Measurements from ENCODE around the gene TNFRSF4.

Gene TNFRSF4

DNA sequence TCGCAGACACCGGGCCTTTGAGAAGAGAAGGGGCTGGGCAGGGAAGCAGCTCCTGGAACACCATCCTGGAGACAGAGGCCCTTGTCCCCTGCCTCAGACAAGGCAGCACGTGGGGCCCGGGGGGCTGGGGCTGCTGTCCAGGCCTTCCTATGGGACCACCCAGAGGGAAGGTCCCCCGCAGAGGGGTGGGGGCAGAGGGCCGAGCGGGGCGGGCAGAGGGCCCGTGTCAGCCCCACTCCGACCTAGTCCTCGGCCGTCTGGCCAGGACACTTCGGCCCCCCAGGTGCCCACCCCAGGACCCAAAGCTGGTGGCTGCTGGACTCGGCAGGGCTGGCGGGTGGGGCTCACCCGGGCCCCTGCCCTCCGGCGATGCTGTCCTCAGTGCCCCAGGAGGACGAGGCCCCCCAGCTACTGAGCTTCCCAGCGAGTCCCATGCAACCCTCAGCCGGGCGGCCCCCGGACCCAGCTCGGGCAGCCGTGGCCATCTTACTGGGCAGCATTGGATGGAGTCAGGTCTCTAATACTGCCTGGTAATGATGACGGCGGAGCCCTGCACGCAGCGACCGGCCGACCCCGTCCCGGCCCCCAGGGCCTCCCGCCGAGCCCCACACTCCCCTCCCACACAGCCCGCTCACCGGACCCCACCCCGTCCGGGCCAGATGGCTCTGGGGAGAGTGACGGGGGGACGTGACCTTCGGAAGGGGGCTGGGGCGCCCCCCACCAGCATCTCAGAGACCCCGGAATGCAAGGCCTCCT lies 47.1 kb downstream of the TNFRSF4 start:
- DNase-seq = no peak

DNA sequence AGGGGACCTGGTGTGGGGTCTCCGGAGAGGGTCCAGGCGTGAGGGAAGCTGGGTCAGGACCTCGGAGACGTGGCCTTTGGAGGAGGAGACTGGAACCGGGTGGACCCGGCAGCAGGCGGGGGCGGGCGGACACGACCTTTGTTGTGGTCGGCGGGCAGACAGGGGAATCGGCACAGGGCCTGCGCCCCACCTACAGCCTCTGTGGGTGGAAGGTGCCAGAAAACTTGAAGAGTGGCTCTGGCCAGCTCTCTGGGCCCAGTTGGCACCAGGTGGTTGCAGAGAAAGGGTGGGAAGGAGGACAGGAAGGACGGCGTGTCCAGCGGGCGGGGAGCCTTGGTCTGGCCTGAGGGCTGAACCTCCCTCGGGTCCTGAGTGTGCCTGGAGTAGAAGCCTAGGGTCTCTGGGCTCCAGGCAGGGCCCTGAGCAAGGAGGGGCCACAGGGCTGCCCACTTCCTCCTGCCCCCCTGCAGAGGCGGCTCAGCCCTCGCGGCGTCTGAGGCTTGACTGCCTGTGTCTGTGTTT lies 48.0 kb downstream of the TNFRSF4 start:
- no peak for DNase-seq

DNA sequence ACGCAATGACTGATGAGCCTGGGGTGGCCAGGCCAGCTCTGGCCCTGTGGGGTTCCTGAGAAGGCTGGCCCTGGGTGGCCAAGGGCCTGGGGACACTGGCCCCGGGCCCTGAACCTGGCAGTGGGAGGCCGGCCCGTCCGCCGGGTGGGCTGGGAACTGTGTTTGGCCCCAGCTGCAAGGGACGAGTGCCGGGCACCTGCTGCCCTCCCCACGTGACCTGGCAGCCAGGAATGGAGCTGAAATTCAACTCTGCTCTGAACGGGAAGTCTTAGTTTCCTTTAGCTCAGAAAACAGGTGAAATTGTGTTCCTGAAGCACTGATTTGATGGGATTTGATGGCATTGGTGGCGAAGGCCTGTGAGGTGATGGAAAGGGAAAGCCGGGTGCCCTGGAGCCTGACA lies 48.5 kb downstream of the TNFRSF4 start:
- DNase-seq = no peak

DNA sequence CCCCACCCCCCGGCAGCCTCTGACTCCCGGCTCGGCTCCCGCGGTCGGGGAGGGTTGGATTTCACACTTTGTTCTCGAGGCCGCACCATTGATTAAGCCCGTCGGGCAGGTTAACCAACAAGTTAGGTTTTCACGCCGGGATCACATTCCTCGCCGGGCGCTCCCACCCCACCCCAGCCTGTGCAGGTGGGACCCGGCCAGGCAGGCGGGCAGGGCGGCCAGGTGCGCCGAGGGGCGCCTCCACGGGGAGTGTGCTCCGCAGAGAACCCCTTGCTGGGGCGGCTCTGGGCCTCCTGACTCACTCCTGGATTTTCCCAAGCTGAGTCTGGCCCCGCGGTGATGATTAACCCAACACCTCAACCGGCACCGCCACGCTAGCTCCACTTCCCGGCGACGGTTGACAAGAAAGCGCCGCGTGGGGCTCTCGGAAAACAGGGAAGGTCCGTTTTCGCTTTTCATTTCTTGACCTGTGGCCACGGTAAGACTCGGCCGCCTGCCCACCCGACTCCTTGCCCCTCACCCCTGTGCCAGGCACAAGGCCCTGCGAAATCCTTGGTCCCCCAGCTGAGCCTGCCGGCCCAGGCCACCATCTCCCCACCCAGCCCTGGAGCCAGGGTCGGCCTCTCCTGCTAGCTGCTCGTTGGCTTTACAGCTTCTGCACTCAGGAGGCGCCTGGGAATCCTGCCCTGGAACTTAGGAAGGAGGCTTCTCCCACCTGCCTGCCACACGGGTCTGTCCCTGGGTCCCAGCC lies 49.1 kb downstream of the TNFRSF4 start:
- no peak for DNase-seq

DNA sequence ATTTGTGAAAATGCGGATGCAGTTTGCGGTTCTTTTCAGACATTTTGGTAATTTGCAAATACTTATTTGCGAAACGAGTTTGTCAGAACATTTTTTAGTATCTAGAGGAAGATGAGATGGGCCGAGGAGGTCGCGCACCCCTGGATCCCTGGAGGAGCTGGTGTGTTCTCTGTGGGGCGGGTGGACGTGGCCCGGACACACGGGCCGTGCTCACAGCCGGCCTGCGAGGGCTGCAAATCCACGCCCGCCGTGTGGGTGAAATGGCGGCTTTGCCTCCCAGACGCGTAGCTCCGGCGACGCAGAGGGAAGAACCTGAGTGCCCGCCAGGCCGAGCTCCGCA lies 49.6 kb downstream of the TNFRSF4 start:
- DNase-seq = no peak

DNA sequence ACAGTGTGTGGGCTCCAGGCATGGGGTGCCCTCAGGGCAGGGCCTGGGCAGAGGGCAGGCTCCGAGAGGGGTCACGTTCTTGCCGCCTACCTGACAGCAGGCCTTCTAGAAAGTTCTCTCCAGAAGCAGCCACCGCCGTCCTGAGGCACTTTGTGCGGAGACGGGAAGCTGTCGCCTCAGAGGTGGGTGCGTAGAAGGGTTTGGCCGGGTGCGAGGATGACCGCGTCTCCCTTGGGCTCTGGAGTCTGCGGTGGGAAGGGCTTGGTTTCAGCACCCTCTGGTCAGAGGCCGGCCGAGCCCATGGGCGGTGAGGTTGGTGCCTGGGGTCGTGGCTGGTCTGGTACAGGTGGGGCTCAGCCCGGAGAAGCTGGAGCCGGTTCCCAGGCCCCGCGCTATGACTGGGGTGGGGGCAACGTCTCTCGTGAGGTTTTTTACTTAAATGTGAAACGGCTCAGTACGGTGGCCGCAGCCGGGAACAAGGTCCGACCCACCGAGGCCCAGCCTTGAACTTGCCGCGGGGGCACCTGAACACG lies 50.3 kb downstream of the TNFRSF4 start:
- DNase-seq = no peak

DNA sequence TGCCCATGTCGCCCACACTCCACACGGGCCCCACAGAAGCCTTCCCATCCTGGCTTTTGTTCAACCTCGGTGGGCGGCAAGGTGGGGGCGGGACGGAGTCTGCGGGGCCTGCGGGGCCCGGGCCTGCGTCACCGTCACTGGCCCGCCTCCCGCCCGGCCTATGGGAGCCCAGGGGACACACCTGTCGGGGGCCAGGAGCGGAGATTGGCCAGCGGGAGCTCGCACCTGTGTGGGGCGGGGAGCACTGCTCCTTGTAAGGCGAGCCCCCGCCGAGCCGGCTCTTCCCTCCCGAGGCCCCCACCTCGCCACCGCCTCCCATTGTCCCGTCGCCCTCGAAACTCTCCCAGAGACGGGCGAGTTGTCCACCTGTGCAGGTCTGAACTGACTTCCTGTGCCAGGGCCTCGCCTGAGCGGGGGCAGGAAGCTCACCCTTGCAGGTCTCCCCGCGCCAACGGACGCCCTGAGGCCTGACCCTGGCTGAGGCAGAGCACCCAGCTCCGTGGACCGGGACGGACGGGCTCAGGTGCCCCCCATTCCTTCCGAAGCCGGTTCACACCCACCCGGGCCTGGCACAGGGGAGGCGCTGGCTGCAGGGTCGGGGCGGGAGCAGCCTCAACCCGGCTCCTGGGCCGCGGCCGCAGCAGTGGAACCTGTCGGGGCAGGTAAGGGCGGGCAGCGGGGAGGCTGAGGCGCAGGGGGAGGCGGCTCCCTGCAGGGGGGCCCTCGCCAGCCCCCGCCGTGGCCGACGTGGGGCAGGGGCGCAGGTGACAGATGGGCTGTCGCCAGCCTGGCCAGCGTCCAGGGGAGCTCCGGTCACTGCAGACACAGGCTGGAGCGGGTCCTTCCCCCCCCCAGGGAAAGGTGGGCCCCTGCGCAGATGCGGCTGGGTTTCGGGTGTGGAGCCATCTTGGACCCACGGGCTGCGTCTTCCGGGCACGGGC lies 51.1 kb downstream of the TNFRSF4 start:
- DNase-seq = no peak

DNA sequence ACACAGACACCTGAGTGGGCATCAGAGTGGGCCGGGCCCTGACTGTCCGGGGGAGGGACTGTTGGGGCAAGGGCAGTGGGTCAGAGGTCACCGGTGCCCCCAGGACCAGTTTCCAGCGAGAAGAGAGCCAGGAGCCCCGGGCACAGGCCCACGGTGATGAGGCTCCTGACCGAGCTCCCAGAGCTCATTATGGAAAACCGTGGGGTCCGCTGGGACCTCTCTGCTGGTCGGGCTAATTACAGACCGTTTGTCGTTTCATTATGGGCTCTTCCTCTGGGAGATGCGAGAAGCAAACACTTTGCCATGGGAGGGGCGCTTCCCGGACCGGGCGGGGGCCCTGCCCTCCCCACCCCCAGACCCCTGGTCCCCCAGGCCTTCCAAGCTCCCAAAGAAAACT lies 52.3 kb downstream of the TNFRSF4 start:
- DNase-seq = no peak

All from CD4-positive, alpha-beta T cell treated with Interleukin-17A for 4 hours (primary cell).